Measurements from ENCODE around the gene POTEI.
"Not testable (repeated sequence)": the region's sequence is repeated elsewhere in the genome, so short reads cannot be mapped to it uniquely, and the experiment has no call there.

Gene POTEI

GRCh38 chr2:130455413-130455812 lies 53.7 kb downstream of the POTEI start:
- not testable (repeated sequence) for DNase-seq (ENCODE audit: low read depth, low spot score)

GRCh38 chr2:130454712-130455083 lies 54.4 kb downstream of the POTEI start:
- not testable (repeated sequence) for DNase-seq (ENCODE audit: low read depth, low spot score)

GRCh38 chr2:130453955-130454711 lies 55.0 kb downstream of the POTEI start:
- DNase-seq (ENCODE audit: low read depth, low spot score), result not testable (repeated sequence)

GRCh38 chr2:130452897-130453296 lies 56.2 kb downstream of the POTEI start:
- DNase-seq (ENCODE audit: low read depth, low spot score), result not testable (repeated sequence)

- DNase-seq (ENCODE audit: low read depth, low spot score), result not testable (repeated sequence)
These were observed 57.3 kb downstream of the POTEI start for GRCh38 chr2:130451823-130452222.

GRCh38 chr2:130451278-130451677 lies 57.9 kb downstream of the POTEI start:
- not testable (repeated sequence) for DNase-seq (ENCODE audit: low read depth, low spot score)

GRCh38 chr2:130450366-130450765 lies 58.8 kb downstream of the POTEI start:
- not testable (repeated sequence) for DNase-seq (ENCODE audit: low read depth, low spot score)

- DNase-seq (ENCODE audit: low read depth, low spot score), result peak; percentile 42
These were observed 81.5 kb downstream of the POTEI start for GRCh38 chr2:130427631-130428030.

- not testable (repeated sequence) for DNase-seq (ENCODE audit: low read depth, low spot score)
These were observed 90.3 kb downstream of the POTEI start for GRCh38 chr2:130418845-130419244.

- not testable (repeated sequence) for DNase-seq (ENCODE audit: low read depth, low spot score)
These were observed 92.4 kb downstream of the POTEI start for GRCh38 chr2:130416693-130417092.

Data from astrocyte of the hippocampus (primary cell).